Pancreas (tissue), 10 donors: ENCODE data around the gene GPR156. TPM values are rescaled to one million over a fixed set of nuclear protein-coding genes. Genes with fewer than 3 reads are reported as not detected.

Experiments
- ATAC-seq, 4 donors: fragments of 200-7000 bp; cut with Tn5 transposase; one replicate each; pipeline versions ENCODE4 v1.8.0 to v1.9.1; 2020; ENCODE audit warnings: mild to moderate bottlenecking in 4 of 4, moderate library complexity in 4 of 4
- DNase-seq, 6 donors: peaks; one replicate each; pipeline ENCODE4 v3.0.0-alpha.2; 2020
- FAIRE-seq: peaks from 2 replicates; lab custom pipeline; 2012; peaks lifted over from hg19 to GRCh38; lab: Jason Lieb, UNC
- H3K27ac ChIP-seq, 4 donors: fragments of 200-600 bp; sonication (generic); 1 replicate in 3 of 4; 2 replicates in 1 of 4; pipeline versions ENCODE4 v1.5.0 to v1.8.0; 2020
- H3K27me3 ChIP-seq, 4 donors: fragments of 200-600 bp; one replicate each; pipeline ENCODE4 v1.8.0; 2021
- H3K36me3 ChIP-seq, 3 donors: fragments of 200-600 bp; sonication (generic) in 1 of 3; one replicate each; pipeline versions ENCODE4 v1.5.0 to v1.8.0; 2020 to 2021
- H3K4me1 ChIP-seq, 3 donors: fragments of 200-600 bp; one replicate each; pipeline ENCODE4 v1.8.0; 2021
- H3K4me3 ChIP-seq, 4 donors: fragments of 200-600 bp; sonication (generic) in 2 of 4; one replicate each; pipeline versions ENCODE4 v1.5.0 to v1.8.0; 2020 to 2021
- H3K9me3 ChIP-seq, 4 donors: fragments of 200-600 bp; one replicate each; pipeline ENCODE4 v1.8.0; 2021
- WGBS, 2 donors: extraction: QIAGEN DNeasy Blood & Tissue Kit; methylation state at CpG; one replicate each; pipeline ENCODE4 v1.1.7; 2013; 5-methylcytosine and 5-hydroxymethylcytosine counted together
- intact Hi-C, 3 donors: fragments of 100-400 bp; cut with DNase I; formaldehyde crosslinking; loops; one replicate each; pipeline versions ENCODE4 v1.11.1 to v1.14.2; 2022
- polyA plus RNA-seq, 2 donors: library from polyadenylated mRNA; stranded (reverse); fragments of 200-250 nt; gene quantifications; one replicate each; pipeline ENCODE4 v1.2.3, GENCODE V29; 2013
- total RNA-seq, 6 donors: library from RNA; stranded (reverse); fragmentation: NEBNext Ultra II Directional in 4 of 6; extraction: Animal tissue kit (Norgen Biotek cat#: 25700) in 4 of 6; gene quantifications; one replicate each; pipeline versions ENCODE4 v1.2.1 to v1.2.4, GENCODE V29; 2021 to 2023
- TF ChIP-seq, protein P1 (sequence below), 4 donors: fragments of 200-600 bp; sonication (generic) in 3 of 4; IDR thresholded peaks; one replicate each; pipeline versions ENCODE4 v1.5.0 to v1.8.0; 2021; ENCODE audit warnings: antibody characterized with exemption in 4 of 4
- donor health status: healthy with polysubstance abuse.
- donor health status: DM: no; HTN: no; CAD: no; lungs with moderate emphysema.
- donor health status: DM: no; HTN: no; CAD: no.
- donor health status: control.
- donor health status: control.
- donor health status: Bipolar disorder and iron deficiency.
- donor health status: DM: yes; HTN: yes; CAD: no.
- donor health status: DM: no; HTN: no; CAD: no.
- donor health status: DM: no; HTN: no; CAD: no.
- donor health status: DM: yes; HTN: yes; CAD: no.

Gene GPR156
- total and polyA plus RNA-seq, 8 donors: 0.05 to 0.16 (median 0.08) TPM; not detected in 4

DNA sequence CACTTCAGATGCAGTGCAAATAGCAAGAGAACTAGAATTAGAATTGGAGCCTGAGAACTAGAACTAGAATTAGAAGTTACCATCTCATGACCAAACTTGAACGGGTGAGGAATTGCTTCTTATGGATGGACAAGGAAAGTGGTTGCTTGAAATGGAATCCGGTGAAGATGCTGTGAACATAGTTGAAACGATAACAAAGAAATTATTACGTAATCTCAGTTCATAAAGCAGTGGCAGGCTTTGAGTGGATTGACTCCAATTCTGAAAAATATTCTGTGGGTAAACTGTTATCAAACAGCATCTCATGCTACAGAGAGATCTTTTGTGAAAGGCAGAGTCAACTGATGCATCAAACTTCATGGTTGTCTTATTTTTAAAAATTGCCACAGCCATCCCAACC is 142.8 kb downstream of the GPR156 start:
- H3K36me3 ChIP-seq: no peaks in the 10 kb centered on the region
- H3K9me3 ChIP-seq: no peaks in the 10 kb centered on the region
- H3K4me3 ChIP-seq: no peak overlapping the region
- DNase-seq (no peak), FAIRE-seq (no peak), ATAC-seq (no peak)
- WGBS, 2 donors: 72 to 86% methylated on average over 4 of the region's 4 CpGs
- no peak overlapping the region for H3K27ac ChIP-seq
- no peaks in the 10 kb centered on the region for H3K27me3 ChIP-seq
- intact Hi-C loops: no loop called here
- no peaks in the 10 kb centered on the region for H3K4me1 ChIP-seq
- TF ChIP-seq, protein P1, sequence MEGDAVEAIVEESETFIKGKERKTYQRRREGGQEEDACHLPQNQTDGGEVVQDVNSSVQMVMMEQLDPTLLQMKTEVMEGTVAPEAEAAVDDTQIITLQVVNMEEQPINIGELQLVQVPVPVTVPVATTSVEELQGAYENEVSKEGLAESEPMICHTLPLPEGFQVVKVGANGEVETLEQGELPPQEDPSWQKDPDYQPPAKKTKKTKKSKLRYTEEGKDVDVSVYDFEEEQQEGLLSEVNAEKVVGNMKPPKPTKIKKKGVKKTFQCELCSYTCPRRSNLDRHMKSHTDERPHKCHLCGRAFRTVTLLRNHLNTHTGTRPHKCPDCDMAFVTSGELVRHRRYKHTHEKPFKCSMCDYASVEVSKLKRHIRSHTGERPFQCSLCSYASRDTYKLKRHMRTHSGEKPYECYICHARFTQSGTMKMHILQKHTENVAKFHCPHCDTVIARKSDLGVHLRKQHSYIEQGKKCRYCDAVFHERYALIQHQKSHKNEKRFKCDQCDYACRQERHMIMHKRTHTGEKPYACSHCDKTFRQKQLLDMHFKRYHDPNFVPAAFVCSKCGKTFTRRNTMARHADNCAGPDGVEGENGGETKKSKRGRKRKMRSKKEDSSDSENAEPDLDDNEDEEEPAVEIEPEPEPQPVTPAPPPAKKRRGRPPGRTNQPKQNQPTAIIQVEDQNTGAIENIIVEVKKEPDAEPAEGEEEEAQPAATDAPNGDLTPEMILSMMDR (IDR thresholded peaks at IDR 0.05): no peak

DNA sequence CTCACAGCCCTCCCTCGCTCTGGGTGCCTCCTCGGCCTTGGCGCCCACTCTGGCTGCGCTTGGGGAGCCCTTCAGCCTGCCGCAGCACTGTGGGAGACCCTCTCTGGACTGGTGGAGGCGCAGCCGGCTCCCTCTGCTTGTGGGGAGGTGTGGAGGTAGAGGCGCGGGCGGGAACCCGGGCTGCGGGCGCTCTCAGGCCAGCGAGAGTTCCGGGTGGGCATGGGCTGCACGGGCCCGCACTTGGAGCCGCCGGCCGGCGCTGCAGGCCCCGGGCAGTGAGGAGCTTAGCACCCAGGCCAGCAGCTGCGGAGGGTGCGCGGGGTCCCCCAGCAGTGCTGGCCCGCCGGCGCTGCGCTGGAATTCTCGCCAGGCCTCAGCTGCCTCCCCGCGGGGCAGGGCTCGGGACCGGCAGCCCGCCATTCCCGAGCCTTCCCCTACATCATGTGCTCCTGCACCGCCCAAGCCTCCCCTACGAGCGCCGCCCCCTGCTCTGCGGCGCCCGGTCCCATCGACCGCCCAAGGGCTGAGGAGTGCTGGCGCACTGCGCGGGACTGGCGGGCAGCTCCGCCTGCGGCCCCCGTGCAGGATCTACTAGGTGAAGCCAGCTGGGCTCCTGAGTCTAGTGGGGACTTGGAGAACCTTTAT is 144.8 kb downstream of the GPR156 start:
- H3K36me3 ChIP-seq: no peaks in the 10 kb centered on the region
- no peaks in the 10 kb centered on the region for H3K9me3 ChIP-seq
- H3K27ac ChIP-seq: no peak overlapping the region
- TF ChIP-seq, protein P1 (IDR thresholded peaks at IDR 0.05): no peak
- intact Hi-C loops: no loop called here
- FAIRE-seq (no peak), ATAC-seq (no peak), DNase-seq (peak in 1 of 6 donors; percentile 60)
- WGBS, 2 donors: 97% methylated on average over 52 of the region's 52 CpGs
- H3K27me3 ChIP-seq: no peaks in the 10 kb centered on the region
- H3K4me1 ChIP-seq: no peaks in the 10 kb centered on the region
- no peak overlapping the region for H3K4me3 ChIP-seq

DNA sequence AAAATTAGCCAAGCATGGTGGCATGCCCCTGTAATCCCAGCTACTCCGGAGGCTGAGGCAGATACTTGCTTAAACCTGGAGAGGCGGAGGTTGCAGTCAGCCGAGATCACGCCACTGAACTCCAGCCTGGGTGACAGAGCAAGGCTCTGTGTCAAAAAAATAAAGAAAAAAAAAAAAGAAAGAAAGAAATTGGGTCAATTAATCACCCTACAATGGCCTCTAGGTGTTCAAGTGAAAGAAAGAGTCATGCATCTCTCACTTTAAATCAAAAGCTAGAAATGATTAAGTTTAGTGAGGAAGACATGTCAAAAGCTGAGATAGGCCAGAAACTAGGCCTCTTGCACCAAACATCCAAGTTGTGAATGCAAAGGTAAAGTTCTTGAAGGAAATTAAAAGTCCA is 145.9 kb downstream of the GPR156 start:
- ATAC-seq (no peak), FAIRE-seq (no peak), DNase-seq (no peak)
- Histone ChIP-seq H3K27me3 (no peaks in the 10 kb centered on the region), H3K36me3 (no peaks in the 10 kb centered on the region), H3K4me1 (no peaks in the 10 kb centered on the region), H3K9me3 (no peaks in the 10 kb centered on the region), H3K27ac (no peak overlapping the region), H3K4me3 (no peak overlapping the region)
- TF ChIP-seq, protein P1 (IDR thresholded peaks at IDR 0.05): no peak
- intact Hi-C loops: no loop called here
- whole genome bisulfite sequencing, 2 donors: 94 to 98% methylated on average over 4 of the region's 4 CpGs

DNA sequence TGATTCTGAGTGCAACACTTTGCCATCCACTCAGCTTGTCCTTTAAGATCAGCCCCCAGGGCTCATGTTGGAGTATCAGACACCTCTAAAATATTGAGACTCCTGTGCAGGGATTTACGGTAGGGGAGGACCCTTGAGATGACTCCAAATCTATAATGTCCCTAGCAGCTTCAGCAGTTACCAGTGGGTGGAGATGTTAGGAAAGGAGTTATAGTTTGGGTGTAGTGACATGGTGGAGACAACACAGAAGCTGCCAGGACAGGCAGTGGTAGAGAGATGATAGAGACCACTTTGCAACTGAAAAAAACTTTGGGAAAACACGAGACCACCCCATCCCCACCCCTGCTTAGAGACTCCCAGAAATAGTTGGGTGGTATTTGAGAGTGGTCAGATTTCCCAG is 147.5 kb downstream of the GPR156 start:
- H3K4me3 ChIP-seq: no peak overlapping the region
- no peak overlapping the region for H3K27ac ChIP-seq
- intact Hi-C loops: no loop called here
- DNase-seq (no peak), ATAC-seq (no peak), FAIRE-seq (no peak)
- no peaks in the 10 kb centered on the region for H3K9me3 ChIP-seq
- 59 to 67% methylated on average over 2 of the region's 2 CpGs for WGBS, 2 donors
- TF ChIP-seq, protein P1 (IDR thresholded peaks at IDR 0.05): no peak
- H3K36me3 ChIP-seq: no peaks in the 10 kb centered on the region
- no peaks in the 10 kb centered on the region for H3K27me3 ChIP-seq
- no peaks in the 10 kb centered on the region for H3K4me1 ChIP-seq

DNA sequence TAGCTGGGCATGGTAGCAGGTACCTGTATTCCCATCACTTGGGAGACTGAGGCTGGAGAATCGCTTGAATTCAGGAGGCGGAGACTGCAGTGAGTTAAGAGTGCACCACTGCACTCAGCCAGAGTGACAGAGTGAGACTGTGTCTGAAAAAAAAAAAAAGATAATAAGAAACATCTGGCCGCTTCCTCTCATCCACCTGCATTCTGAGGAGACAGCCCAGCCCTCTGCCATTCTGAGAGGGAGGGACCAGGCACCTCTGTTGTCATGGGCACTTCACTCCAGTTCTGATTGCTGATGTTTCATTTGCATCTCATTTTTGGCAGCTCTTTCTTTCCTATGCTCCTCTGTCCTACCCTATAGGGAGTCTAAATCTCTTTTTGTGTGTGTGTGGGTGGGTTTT is 154.4 kb downstream of the GPR156 start:
- ATAC-seq (no peak), DNase-seq (no peak), FAIRE-seq (no peak)
- Histone ChIP-seq H3K9me3 (no peaks in the 10 kb centered on the region), H3K27ac (no peak overlapping the region), H3K27me3 (no peaks in the 10 kb centered on the region), H3K36me3 (no peaks in the 10 kb centered on the region), H3K4me3 (no peak overlapping the region), H3K4me1 (no peaks in the 10 kb centered on the region)
- TF ChIP-seq, protein P1 (IDR thresholded peaks at IDR 0.05): no peak
- WGBS, 2 donors: 86% methylated on average over 3 of the region's 3 CpGs
- intact Hi-C loops: no loop called here
